OCI-LY3 (cell line): ENCODE measurements around the gene CSF3R.

Source experiments
- CTCF ChIP-seq: fragments of 200-600, 300-600 bp; sonication (generic); IDR thresholded peaks from 2 replicates; pipeline ENCODE4 v1.5.1; 2014; ENCODE audit warnings: antibody characterized with exemption, low read length, low read depth
- EZH2phosphoT487 ChIP-seq: fragments of 200-600 bp; shearing (Covaris generic); IDR thresholded peaks from 2 replicates; pipeline ENCODE4 v1.6.1; 2018; ENCODE audit warnings: antibody characterized with exemption, mixed run types, low read depth

- TF ChIP-seq CTCF = no peak
- TF ChIP-seq EZH2phosphoT487 = no peak
Observed at GRCh38 chr1:36419569-36419968, 63.1 kb downstream of the CSF3R start.
